Neural cell (in vitro differentiated cells): ENCODE results near the gene PLEKHA1. TPM values are rescaled to one million over a fixed set of nuclear protein-coding genes. Genes with fewer than 3 reads are reported as not detected.

Experiments used
- H2AFZ ChIP-seq: fragments of 200-600, 300-800 bp; sonication (generic), shearing (Covaris generic); 2 replicates; pipeline ENCODE4 v1.6.0; 2014; ENCODE audit warnings: low read depth, mild to moderate bottlenecking, antibody characterized with exemption, low read length, moderate library complexity
- H3F3A ChIP-seq: fragments of 200-600 bp; shearing (Covaris generic); 2 replicates; pipeline ENCODE4 v1.6.1; 2016; ENCODE audit warnings: mild to moderate bottlenecking, moderate library complexity, mixed read lengths, antibody characterized with exemption, low read length; ENCODE audit not compliant: insufficient read depth, poor library complexity, severe bottlenecking
- H3K27ac ChIP-seq: fragments of 200-600, 300-800 bp; sonication (generic), shearing (Covaris generic); 2 replicates; pipeline ENCODE4 v1.5.1; 2014; ENCODE audit warnings: mild to moderate bottlenecking, low read length, moderate library complexity
- H3K27me3 ChIP-seq: fragments of 300-800, 200-600 bp; sonication (generic), shearing (Covaris generic); 2 replicates; pipeline ENCODE4 v1.6.0; 2014; ENCODE audit warnings: mild to moderate bottlenecking, low read depth, low read length, moderate library complexity; ENCODE audit not compliant: insufficient read depth
- H3K36me3 ChIP-seq: fragments of 300-800, 200-600 bp; sonication (generic), shearing (Covaris generic); 2 replicates; pipeline ENCODE4 v1.5.1; 2014; ENCODE audit warnings: mild to moderate bottlenecking, antibody characterized with exemption, low read length, moderate library complexity; ENCODE audit not compliant: insufficient read depth
- H3K4me2 ChIP-seq: fragments of 300-800, 200-600 bp; sonication (generic), shearing (Covaris generic); 2 replicates; pipeline ENCODE4 v1.6.0; 2014; ENCODE audit warnings: mild to moderate bottlenecking, low read length
- H3K4me3 ChIP-seq: fragments of 300-800, 200-600 bp; sonication (generic), shearing (Covaris generic); 2 replicates; pipeline ENCODE4 v1.5.1; 2014; ENCODE audit warnings: mild to moderate bottlenecking, low read length, moderate library complexity
- H3K79me2 ChIP-seq: fragments of 200-600 bp; shearing (Covaris generic); replicated peaks from 2 replicates; pipeline ENCODE4 v1.6.0; 2014; ENCODE audit warnings: mild to moderate bottlenecking, low read length, moderate library complexity; ENCODE audit not compliant: insufficient read depth
- H3K9ac ChIP-seq: fragments of 300-800, 200-600 bp; sonication (generic), shearing (Covaris generic); 2 replicates; pipeline ENCODE4 v1.6.1; 2016; ENCODE audit warnings: mild to moderate bottlenecking, low read length, mixed read lengths
- H3K9me2 ChIP-seq: fragments of 200-600 bp; shearing (Covaris generic); 2 replicates; pipeline ENCODE4 v1.6.1; 2016; ENCODE audit warnings: mild to moderate bottlenecking, low read length, mixed read lengths; ENCODE audit not compliant: insufficient read depth
- H3K9me3 ChIP-seq: fragments of 200-600, 300-800 bp; sonication (generic), shearing (Covaris generic); 2 replicates; pipeline ENCODE4 v1.6.1; 2016; ENCODE audit warnings: mild to moderate bottlenecking, mixed run types, low read length, moderate library complexity, mixed read lengths
- H4K20me1 ChIP-seq: fragments of 200-600 bp; shearing (Covaris generic); 2 replicates; pipeline ENCODE4 v1.6.1; 2016; ENCODE audit warnings: mild to moderate bottlenecking, mixed run types; ENCODE audit not compliant: insufficient read depth
- CTCF ChIP-seq: fragments of 450-650 bp; IDR thresholded peaks from 2 replicates; pipeline ENCODE4 v1.5.1; 2014; ENCODE audit warnings: antibody characterized with exemption, mild to moderate bottlenecking, moderate library complexity; ENCODE audit not compliant: poor library complexity, severe bottlenecking
- EP300 ChIP-seq: fragments of 450-650 bp; conservative IDR thresholded peaks from 2 replicates; pipeline ENCODE4 v1.6.1; 2014; ENCODE audit warnings: antibody characterized with exemption, mild to moderate bottlenecking, moderate library complexity; ENCODE audit not compliant: poor library complexity, severe bottlenecking
- EZH2 ChIP-seq: fragments of 200-600, 300-800 bp; shearing (Covaris generic), sonication (generic); IDR thresholded peaks from 2 replicates; pipeline ENCODE4 v1.6.1; 2014; ENCODE audit warnings: antibody characterized with exemption, low read length, borderline replicate concordance, mild to moderate bottlenecking; ENCODE audit not compliant: insufficient read depth, poor library complexity, severe bottlenecking
- MXI1 ChIP-seq: fragments of 450-650 bp; conservative IDR thresholded peaks from 2 replicates; pipeline ENCODE4 v1.6.1; 2014; ENCODE audit warnings: antibody characterized with exemption, mild to moderate bottlenecking; ENCODE audit not compliant: poor library complexity, severe bottlenecking
- POLR2AphosphoS5 ChIP-seq: IDR thresholded peaks from 2 replicates; pipeline ENCODE4 v1.6.1; 2012
- RAD21 ChIP-seq: fragments of 450-650 bp; conservative IDR thresholded peaks from 2 replicates; pipeline ENCODE4 v1.6.1; 2014; ENCODE audit warnings: antibody characterized with exemption, mild to moderate bottlenecking, moderate library complexity
- REST ChIP-seq: IDR thresholded peaks from 2 replicates; pipeline ENCODE4 v1.6.1; 2012; ENCODE audit warnings: borderline replicate concordance
- SMC3 ChIP-seq: fragments of 450-650 bp; conservative IDR thresholded peaks from 2 replicates; pipeline ENCODE4 v1.6.1; 2014; ENCODE audit warnings: antibody characterized with exemption, mild to moderate bottlenecking, moderate library complexity; ENCODE audit not compliant: poor library complexity
- TAF1 ChIP-seq: IDR thresholded peaks from 2 replicates; pipeline ENCODE4 v1.6.1; 2012; ENCODE audit warnings: low read depth
- polyA plus RNA-seq: library from polyadenylated mRNA; depleted of rRNA; stranded (reverse); fragments of >200 nt; gene quantifications from 2 replicates; pipeline ENCODE4 v1.2.3, GENCODE V29; 2014

PLEKHA1 gene
- polyA plus RNA-seq, 1 donor from 2014 or later = 91.9 TPM

GRCh38 chr10:122402548-122403131, 28.1 kb downstream of the PLEKHA1 start:
- no peak overlapping the region for H3K4me3 ChIP-seq
- no peaks in the 10 kb centered on the region for H4K20me1 ChIP-seq
- no peak for TF ChIP-seq SMC3
- no peak for TF ChIP-seq EZH2
- no peak for TF ChIP-seq TAF1
- TF ChIP-seq REST = no peak
- no peak for TF ChIP-seq EP300
- no peak for TF ChIP-seq POLR2AphosphoS5
- TF ChIP-seq CTCF = no peak
- H3K9me3 ChIP-seq = no peaks in the 10 kb centered on the region
- no peaks in the 10 kb centered on the region for H3K9me2 ChIP-seq
- H3K9ac ChIP-seq = no peak overlapping the region
- H3K27me3 ChIP-seq = no peaks in the 10 kb centered on the region
- no peak overlapping the region for H3K4me2 ChIP-seq
- H3K27ac ChIP-seq = no peak overlapping the region
- no peaks in the 10 kb centered on the region for H3F3A ChIP-seq
- peaks cover 5% of the 10 kb centered on the region for H3K36me3 ChIP-seq
- H3K79me2 ChIP-seq = no peaks in the 10 kb centered on the region
- H2AFZ ChIP-seq = no peak overlapping the region

- TF ChIP-seq SMC3 (no peak), EP300 (no peak), REST (no peak), TAF1 (no peak), RAD21 (no peak), EZH2 (no peak), MXI1 (no peak), CTCF (no peak), POLR2AphosphoS5 (no peak)
- Histone ChIP-seq H3K9me3 (no peaks in the 10 kb centered on the region), H3K4me3 (no peak overlapping the region), H3K79me2 (no peaks in the 10 kb centered on the region), H3K9ac (no peak overlapping the region), H2AFZ (no peak overlapping the region), H4K20me1 (no peaks in the 10 kb centered on the region), H3F3A (no peaks in the 10 kb centered on the region), H3K36me3 (peaks cover 5% of the 10 kb centered on the region), H3K4me2 (no peak overlapping the region), H3K27ac (no peak overlapping the region), H3K9me2 (no peaks in the 10 kb centered on the region), H3K27me3 (no peaks in the 10 kb centered on the region)
These were observed 30.1 kb downstream of the PLEKHA1 start for GRCh38 chr10:122404576-122404975.
